ENCODE results near the gene IVNS1ABP. TPM values are rescaled to one million over a fixed set of nuclear protein-coding genes. Genes with fewer than 3 reads are reported as not detected.

The IVNS1ABP gene
- total RNA-seq, 1 donor from 2014 or later, result 88.6 TPM

DNA sequence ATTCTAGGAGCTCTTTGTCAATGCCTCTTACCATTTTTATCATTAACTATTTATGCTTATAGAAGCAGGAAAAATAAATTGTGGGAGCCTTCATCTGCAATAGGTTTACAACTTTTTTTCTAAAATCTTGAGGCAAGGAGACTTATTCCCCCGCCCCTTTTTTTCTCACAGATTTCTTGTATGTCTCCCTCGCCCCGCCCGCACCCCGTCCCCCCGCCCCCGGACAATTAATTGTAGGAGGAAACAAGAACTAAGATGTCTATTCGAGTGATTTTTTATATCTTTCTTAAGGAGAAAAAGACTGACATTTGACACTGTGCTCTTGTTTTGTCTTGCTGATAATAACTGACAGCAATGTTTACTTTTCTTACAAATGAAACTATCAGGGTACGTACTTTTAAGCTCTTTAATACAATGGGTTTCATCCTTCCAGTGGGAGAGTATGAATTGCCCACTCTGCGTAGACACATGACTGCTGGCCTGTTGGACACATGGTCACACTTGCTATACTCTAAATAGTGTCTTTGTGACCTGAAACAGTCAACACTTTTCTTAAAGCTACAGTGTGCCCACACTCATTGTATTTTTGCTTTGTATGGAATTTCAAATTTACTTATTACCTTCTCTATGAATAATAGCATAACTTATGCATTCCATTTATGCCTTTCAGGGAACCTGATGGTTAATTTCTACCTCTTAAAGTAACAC, 1.5 kb upstream of the IVNS1ABP start:
- H3K27me3 ChIP-seq, result no peaks in the 10 kb centered on the region
- intact Hi-C loops (cut with DNase I), result no loop called here
- peak overlapping the region; percentile 96 for H3K27ac ChIP-seq
- H3K36me3 ChIP-seq, result no peaks in the 10 kb centered on the region
- TF ChIP-seq, protein P1, sequence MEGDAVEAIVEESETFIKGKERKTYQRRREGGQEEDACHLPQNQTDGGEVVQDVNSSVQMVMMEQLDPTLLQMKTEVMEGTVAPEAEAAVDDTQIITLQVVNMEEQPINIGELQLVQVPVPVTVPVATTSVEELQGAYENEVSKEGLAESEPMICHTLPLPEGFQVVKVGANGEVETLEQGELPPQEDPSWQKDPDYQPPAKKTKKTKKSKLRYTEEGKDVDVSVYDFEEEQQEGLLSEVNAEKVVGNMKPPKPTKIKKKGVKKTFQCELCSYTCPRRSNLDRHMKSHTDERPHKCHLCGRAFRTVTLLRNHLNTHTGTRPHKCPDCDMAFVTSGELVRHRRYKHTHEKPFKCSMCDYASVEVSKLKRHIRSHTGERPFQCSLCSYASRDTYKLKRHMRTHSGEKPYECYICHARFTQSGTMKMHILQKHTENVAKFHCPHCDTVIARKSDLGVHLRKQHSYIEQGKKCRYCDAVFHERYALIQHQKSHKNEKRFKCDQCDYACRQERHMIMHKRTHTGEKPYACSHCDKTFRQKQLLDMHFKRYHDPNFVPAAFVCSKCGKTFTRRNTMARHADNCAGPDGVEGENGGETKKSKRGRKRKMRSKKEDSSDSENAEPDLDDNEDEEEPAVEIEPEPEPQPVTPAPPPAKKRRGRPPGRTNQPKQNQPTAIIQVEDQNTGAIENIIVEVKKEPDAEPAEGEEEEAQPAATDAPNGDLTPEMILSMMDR (IDR thresholded peaks at IDR 0.05), result no peak
- H3K9me3 ChIP-seq, result no peaks in the 10 kb centered on the region
- H3K4me3 ChIP-seq, result peak overlapping the region; percentile 95
- DNase-seq (no peak), ATAC-seq (no peak)
- H3K4me1 ChIP-seq, result peaks cover 21% of the 10 kb centered on the region

GRCh38 chr1:185317886-185318310, 855 bp upstream of the IVNS1ABP start:
- H3K4me3 ChIP-seq, result peak overlapping the region; percentile 95
- H3K9me3 ChIP-seq, result no peaks in the 10 kb centered on the region
- H3K36me3 ChIP-seq, result no peaks in the 10 kb centered on the region
- H3K27ac ChIP-seq, result peak overlapping the region; percentile 96
- intact Hi-C loops (cut with DNase I), result no loop called here
- peak; percentile 16 for ATAC-seq
- TF ChIP-seq, protein P1 (IDR thresholded peaks at IDR 0.05), result no peak
- peaks cover 26% of the 10 kb centered on the region for H3K4me1 ChIP-seq
- no peaks in the 10 kb centered on the region for H3K27me3 ChIP-seq
- no peak for DNase-seq

- DNase-seq (peak; percentile 97), ATAC-seq (peak; percentile 80)
- H3K27ac ChIP-seq, result peak overlapping the region; percentile 96
- H3K27me3 ChIP-seq, result no peaks in the 10 kb centered on the region
- TF ChIP-seq, protein P1 (IDR thresholded peaks at IDR 0.05), result peak; percentile 3
- peaks cover 37% of the 10 kb centered on the region for H3K4me1 ChIP-seq
- no peaks in the 10 kb centered on the region for H3K36me3 ChIP-seq
- intact Hi-C loops (cut with DNase I), result no loop called here
- H3K9me3 ChIP-seq, result no peaks in the 10 kb centered on the region
- H3K4me3 ChIP-seq, result peak overlapping the region; percentile 95
Measured at GRCh38 chr1:185316163-185317033, 645 bp downstream of the IVNS1ABP start.

- peak overlapping the region; percentile 95 for H3K4me3 ChIP-seq
- H3K9me3 ChIP-seq, result no peaks in the 10 kb centered on the region
- peaks cover 38% of the 10 kb centered on the region for H3K4me1 ChIP-seq
- H3K27me3 ChIP-seq, result no peaks in the 10 kb centered on the region
- TF ChIP-seq, protein P1 (IDR thresholded peaks at IDR 0.05), result no peak
- intact Hi-C loops (cut with DNase I), result no loop called here
- DNase-seq (no peak), ATAC-seq (no peak)
- peak overlapping the region; percentile 96 for H3K27ac ChIP-seq
- H3K36me3 ChIP-seq, result peaks cover 4% of the 10 kb centered on the region
Measured at GRCh38 chr1:185315445-185316071, 1.5 kb downstream of the IVNS1ABP start.

DNA sequence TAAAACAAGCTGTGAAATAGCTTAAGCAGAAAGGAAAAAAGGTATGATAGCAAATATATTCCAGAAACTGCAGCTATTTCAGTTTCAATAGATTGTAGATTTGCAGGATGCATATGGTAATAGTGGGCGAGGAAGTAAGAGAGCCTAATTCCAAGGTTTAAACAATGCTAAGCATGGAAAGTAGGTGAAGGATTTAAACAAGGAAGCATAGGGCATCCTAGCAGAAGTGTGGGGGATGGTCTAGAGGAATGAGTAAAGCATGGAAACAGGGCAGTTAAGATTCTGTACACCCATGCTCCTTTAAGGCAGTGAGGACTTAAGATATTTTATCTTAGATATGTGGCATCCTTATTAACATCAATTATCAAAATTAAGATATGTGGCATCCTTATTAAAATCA, 2.6 kb downstream of the IVNS1ABP start:
- TF ChIP-seq, protein P1 (IDR thresholded peaks at IDR 0.05), result no peak
- ATAC-seq (no peak), DNase-seq (no peak)
- Histone ChIP-seq H3K9me3 (no peaks in the 10 kb centered on the region), H3K4me3 (peak overlapping the region; percentile 95), H3K27me3 (no peaks in the 10 kb centered on the region), H3K27ac (no peak overlapping the region), H3K36me3 (peaks cover 16% of the 10 kb centered on the region), H3K4me1 (peaks cover 43% of the 10 kb centered on the region)
- intact Hi-C loops (cut with DNase I), result no loop called here
